CD14-positive monocyte (primary cell): Measurements from ENCODE around the gene NUBP2. TPM values are rescaled to one million over a fixed set of nuclear protein-coding genes. Genes with fewer than 3 reads are reported as not detected.

Source experiments
- DNase-seq, 3 donors: peaks; one replicate each; pipeline ENCODE4 v3.0.0-alpha.2; 2011 to 2022
- H2AFZ ChIP-seq: 2 replicates; pipeline ENCODE4 v1.6.0; 2012; ENCODE audit warnings: mild to moderate bottlenecking, low read depth, low read length, inconsistent platforms; ENCODE audit not compliant: insufficient read depth, poor library complexity, severe bottlenecking
- H3K27ac ChIP-seq, 2 donors: 1 replicate in 1 of 2; 2 replicates in 1 of 2; pipeline ENCODE4 v1.5.1; 2012 to 2013; ENCODE audit warnings: low read length in 2 of 2, control low read depth in 1 of 2, inconsistent platforms in 1 of 2, low read depth in 1 of 2, mild to moderate bottlenecking in 1 of 2
- H3K27me3 ChIP-seq, 2 donors: one replicate each; pipeline versions ENCODE4 v1.6.0 to v1.6.1; 2011 to 2013; ENCODE audit warnings: low read length in 2 of 2; ENCODE audit not compliant: control insufficient read depth in 2 of 2, insufficient read depth in 2 of 2
- H3K36me3 ChIP-seq, 2 donors: replicated peaks in 1 of 2; 1 replicate in 1 of 2; 2 replicates in 1 of 2; pipeline versions ENCODE4 v1.5.1 to v1.6.1; 2012 to 2013; ENCODE audit warnings: low read length in 2 of 2, control low read depth in 1 of 2, inconsistent platforms in 1 of 2, mild to moderate bottlenecking in 1 of 2; ENCODE audit not compliant: insufficient read depth in 2 of 2, control insufficient read depth in 1 of 2
- H3K4me1 ChIP-seq, 2 donors: 1 replicate in 1 of 2; 2 replicates in 1 of 2; pipeline versions ENCODE4 v1.5.1 to v1.6.1; 2012 to 2013; ENCODE audit warnings: low read length in 2 of 2, control low read depth in 1 of 2, inconsistent platforms in 1 of 2, mild to moderate bottlenecking in 1 of 2, moderate library complexity in 1 of 2; ENCODE audit not compliant: insufficient read depth in 2 of 2, control insufficient read depth in 1 of 2
- H3K4me2 ChIP-seq: replicated peaks from 2 replicates; pipeline ENCODE3; 2012; ENCODE audit warnings: low read length, moderate library complexity, mild to moderate bottlenecking; ENCODE audit not compliant: poor library complexity, severe bottlenecking; ENCODE audit errors: extremely low read depth
- H3K4me3 ChIP-seq, 3 experiments: fragments of 200-600 bp in 1 of 3; sonication (generic) in 1 of 3; replicated peaks in 1 of 3; 1 replicate in 2 of 3; 2 replicates in 1 of 3; pipeline ENCODE4 v1.5.1; 2011 to 2013; ENCODE audit warnings: low read length in 3 of 3, mild to moderate bottlenecking in 3 of 3, control low read depth in 2 of 3, low read depth in 2 of 3, inconsistent platforms in 1 of 3, moderate library complexity in 1 of 3
- H3K79me2 ChIP-seq: 2 replicates; pipeline ENCODE4 v1.6.0; 2012; ENCODE audit warnings: mild to moderate bottlenecking, control low read depth, inconsistent platforms, low read length, moderate library complexity; ENCODE audit not compliant: insufficient read depth
- H3K9ac ChIP-seq: 2 replicates; pipeline ENCODE4 v1.6.0; 2017; ENCODE audit warnings: low read length, mild to moderate bottlenecking; ENCODE audit not compliant: insufficient read depth, poor library complexity, severe bottlenecking
- H3K9me3 ChIP-seq, 2 donors: replicated peaks in 1 of 2; 1 replicate in 1 of 2; 2 replicates in 1 of 2; pipeline versions ENCODE4 v1.5.1 to v1.6.1; 2012 to 2013; ENCODE audit warnings: low read length in 2 of 2, control low read depth in 1 of 2; ENCODE audit not compliant: control insufficient read depth in 1 of 2, insufficient read depth in 1 of 2
- H4K20me1 ChIP-seq: 2 replicates; pipeline ENCODE4 v1.6.0; 2012; ENCODE audit warnings: mild to moderate bottlenecking, low read length, control low read depth, moderate library complexity; ENCODE audit not compliant: insufficient read depth
- H3K27ac Mint-ChIP-seq, 7 donors: one replicate each; pipeline ENCODE4 v1.8.0; 2020; ENCODE audit warnings: mild to moderate bottlenecking in 7 of 7, mixed read lengths in 7 of 7, moderate library complexity in 6 of 7, inconsistent platforms in 2 of 7
- H3K27me3 Mint-ChIP-seq, 3 donors: one replicate each; pipeline ENCODE4 v1.8.0; 2021 to 2022; ENCODE audit warnings: low read depth in 3 of 3, mild to moderate bottlenecking in 3 of 3, mixed read lengths in 3 of 3, moderate library complexity in 3 of 3, inconsistent platforms in 1 of 3
- H3K36me3 Mint-ChIP-seq, 2 donors: one replicate each; pipeline ENCODE4 v1.8.0; 2020; ENCODE audit warnings: mixed read lengths in 2 of 2, inconsistent platforms in 1 of 2, mild to moderate bottlenecking in 1 of 2
- H3K4me1 Mint-ChIP-seq: one replicate; pipeline ENCODE4 v1.8.0; 2020; ENCODE audit warnings: mild to moderate bottlenecking, mixed read lengths
- H3K4me3 Mint-ChIP-seq, 2 donors: one replicate each; pipeline ENCODE4 v1.8.0; 2020; ENCODE audit warnings: mild to moderate bottlenecking in 2 of 2, mixed read lengths in 2 of 2, moderate library complexity in 1 of 2
- H3K9me3 Mint-ChIP-seq, 7 donors: one replicate each; pipeline ENCODE4 v1.8.0; 2020 to 2022; ENCODE audit warnings: mixed read lengths in 7 of 7, mild to moderate bottlenecking in 6 of 7, moderate library complexity in 6 of 7, inconsistent platforms in 2 of 7
- CTCF ChIP-seq: fragments of 200-600 bp; IDR thresholded peaks from one replicate; pipeline ENCODE4 v1.8.0; 2022; ENCODE audit warnings: antibody characterized with exemption, mild to moderate bottlenecking
- WGBS: methylation state at CpG from one replicate; pipeline ENCODE4 v1.1.5; 2013; ENCODE audit warnings: missing lambda C conversion rate; ENCODE audit not compliant: insufficient coverage; 5-methylcytosine and 5-hydroxymethylcytosine counted together
- intact Hi-C, 2 donors: fragments of 100-400 bp; cut with micrococcal nuclease; formaldehyde crosslinking; loops; one replicate each; pipeline versions ENCODE4 v1.15.0 to v1.15.1; 2023
- polyA plus RNA-seq, 3 donors: library from polyadenylated mRNA; depleted of rRNA in 1 of 3; unstranded in 2 of 3; stranded (reverse) in 1 of 3; fragments of 300-500 nt in 2 of 3; fragments of >200 nt in 1 of 3; fragmentation: Illumina TruSeq in 2 of 3; gene quantifications; 1 replicate in 2 of 3; 2 replicates in 1 of 3; pipeline ENCODE4 v1.2.3, GENCODE V29; 2012 to 2021

NUBP2 gene
- polyA plus RNA-seq, 3 donors = 34.4 to 69.5 (median 57.9) TPM

- 94% methylated on average over 22 of the region's 33 CpGs for WGBS
- Mint-ChIP-seq H3K4me3 (no peak overlapping the region), H3K27ac (no peak overlapping the region), H3K4me1 (no peaks in the 10 kb centered on the region), H3K9me3 (peaks cover 2 to 14% (median 8%) of the 10 kb centered on the region in 7 donors), H3K36me3 (peaks cover 7 to 26% of the 10 kb centered on the region in 2 donors), H3K27me3 (peaks cover 0 to 2% (median 0%) of the 10 kb centered on the region in 3 donors)
- Histone ChIP-seq H3K9ac (no peak overlapping the region), H3K27me3 (no peaks in the 10 kb centered on the region), H3K79me2 (no peaks in the 10 kb centered on the region), H3K36me3 (peaks cover 23 to 26% of the 10 kb centered on the region in 2 donors), H3K9me3 (peaks cover 3 to 7% of the 10 kb centered on the region in 2 donors), H4K20me1 (peaks cover 2% of the 10 kb centered on the region), H3K27ac (no peak overlapping the region), H3K4me1 (no peaks in the 10 kb centered on the region), H3K4me3 (no peak overlapping the region), H2AFZ (no peak overlapping the region), H3K4me2 (no peak overlapping the region)
- no peak for DNase-seq
- no peak for TF ChIP-seq CTCF
- intact Hi-C loops = no loop called here
Measured at GRCh38 chr16:1792836-1793577, 10.2 kb downstream of the NUBP2 start.

GRCh38 chr16:1793578-1794220 lies 10.9 kb downstream of the NUBP2 start, which contains the start of gene IGFALS:
Gene IGFALS, minus strand, starts transcription at chr16:1793705. Its CDS starts 53 bp downstream, at chr16:1793652.
- Histone ChIP-seq H3K4me2 (no peak within 1 kb of the TSS), H3K79me2 (no peaks in the 10 kb centered on the region), H3K27ac (no peak within 1 kb of the TSS), H3K36me3 (peaks cover 17 to 19% of the 10 kb centered on the region in 2 donors), H3K9me3 (peaks cover 5 to 14% of the 10 kb centered on the region in 2 donors), H3K4me1 (no peaks in the 10 kb centered on the region), H3K4me3 (no peak within 1 kb of the TSS), H3K27me3 (no peaks in the 10 kb centered on the region), H3K9ac (no peak within 1 kb of the TSS), H2AFZ (no peak within 1 kb of the TSS), H4K20me1 (no peaks in the 10 kb centered on the region)
- H3K4me3 Mint-ChIP-seq = no peak within 1 kb of the TSS
- peaks cover 0 to 2% (median 0%) of the 10 kb centered on the region in 3 donors for H3K27me3 Mint-ChIP-seq
- H3K9me3 Mint-ChIP-seq = peaks cover 2 to 21% (median 14%) of the 10 kb centered on the region in 7 donors
- intact Hi-C loops = no loop called here
- peaks cover 7 to 20% of the 10 kb centered on the region in 2 donors for H3K36me3 Mint-ChIP-seq
- 89% methylated on average over 26 of the region's 28 CpGs for WGBS
- H3K4me1 Mint-ChIP-seq = no peaks in the 10 kb centered on the region
- TF ChIP-seq CTCF = no peak
- no peak for DNase-seq
- H3K27ac Mint-ChIP-seq = no peak within 1 kb of the TSS
